ENCODE results near the gene PPHLN1. TPM values are rescaled to one million over a fixed set of nuclear protein-coding genes. Genes with fewer than 3 reads are reported as not detected.

PPHLN1 gene
- total RNA-seq, 6 experiments from 2014 or later: 15.8 to 33.0 (median 21.5) TPM

GRCh38 chr12:42360747-42361403, 34.9 kb downstream of the PPHLN1 start:
- ATAC-seq (no peak), DNase-seq (no peak)
- Histone ChIP-seq H3K27ac (no peak overlapping the region), H3K4me3 (no peak overlapping the region), H3K36me3 (no peaks in the 10 kb centered on the region), H3K27me3 (no peaks in the 10 kb centered on the region), H3K9me3 (no peaks in the 10 kb centered on the region), H3K4me1 (no peaks in the 10 kb centered on the region)
- intact Hi-C loops (cut with DNase I): no loop called here
- WGBS (ENCODE audit: insufficient coverage, low coverage, low lambda C conversion rate, missing lambda C conversion rate): 81% methylated on average over 6 of the region's 6 CpGs
- no peak for TF ChIP-seq POLR2A (IDR thresholded peaks at IDR 0.05)
- no peak for TF ChIP-seq CTCF (IDR thresholded peaks at IDR 0.05)

- no peaks in the 10 kb centered on the region for H3K36me3 ChIP-seq
- no peak overlapping the region for H3K27ac ChIP-seq
- DNase-seq (no peak), ATAC-seq (no peak)
- 87% methylated on average over 4 of the region's 4 CpGs for WGBS (ENCODE audit: insufficient coverage, low coverage, low lambda C conversion rate, missing lambda C conversion rate)
- no peaks in the 10 kb centered on the region for H3K27me3 ChIP-seq
- intact Hi-C loops (cut with DNase I): no loop called here
- TF ChIP-seq POLR2A (IDR thresholded peaks at IDR 0.05): no peak
- TF ChIP-seq CTCF (IDR thresholded peaks at IDR 0.05): no peak
- no peaks in the 10 kb centered on the region for H3K4me1 ChIP-seq
- no peak overlapping the region for H3K4me3 ChIP-seq
- no peaks in the 10 kb centered on the region for H3K9me3 ChIP-seq
Observed at GRCh38 chr12:42361909-42362646, 36.1 kb downstream of the PPHLN1 start.

GRCh38 chr12:42362647-42363260, 36.8 kb downstream of the PPHLN1 start:
- Histone ChIP-seq H3K4me3 (no peak overlapping the region), H3K4me1 (no peaks in the 10 kb centered on the region), H3K9me3 (no peaks in the 10 kb centered on the region), H3K36me3 (no peaks in the 10 kb centered on the region), H3K27ac (no peak overlapping the region), H3K27me3 (no peaks in the 10 kb centered on the region)
- no peak for ATAC-seq
- TF ChIP-seq POLR2A (IDR thresholded peaks at IDR 0.05): no peak
- TF ChIP-seq CTCF (IDR thresholded peaks at IDR 0.05): no peak
- intact Hi-C loops (cut with DNase I): no loop called here
- no peak for DNase-seq

GRCh38 chr12:42364692-42365091, 38.7 kb downstream of the PPHLN1 start:
- no peaks in the 10 kb centered on the region for H3K36me3 ChIP-seq
- H3K9me3 ChIP-seq: no peaks in the 10 kb centered on the region
- no peak overlapping the region for H3K4me3 ChIP-seq
- no peak overlapping the region for H3K27ac ChIP-seq
- ATAC-seq: no peak
- TF ChIP-seq CTCF (IDR thresholded peaks at IDR 0.05): no peak
- TF ChIP-seq POLR2A (IDR thresholded peaks at IDR 0.05): no peak
- 71% methylated on average over 7 of the region's 9 CpGs for WGBS (ENCODE audit: insufficient coverage, low coverage, low lambda C conversion rate, missing lambda C conversion rate)
- intact Hi-C loops (cut with DNase I): no loop called here
- H3K4me1 ChIP-seq: no peaks in the 10 kb centered on the region
- no peaks in the 10 kb centered on the region for H3K27me3 ChIP-seq
- DNase-seq: no peak
